Natural killer cell (primary cell): ENCODE results near the gene ZNF366. TPM values are rescaled to one million over a fixed set of nuclear protein-coding genes. Genes with fewer than 3 reads are reported as not detected.

Experiments
- ATAC-seq, 3 donors: fragments of 150-1000 bp in 2 of 3; fragments of 200-7000 bp in 1 of 3; cut with Tn5 transposase; 1 replicate in 1 of 3; 2 replicates in 2 of 3; pipeline ENCODE4 v1.10.0; 2021; ENCODE audit warnings: mild to moderate bottlenecking in 2 of 3, moderate library complexity in 2 of 3
- DNase-seq, 2 donors: peaks; one replicate each; pipeline versions ENCODE4 v3.0.0 to v3.0.0-alpha.2; 2013 to 2021; ENCODE audit warnings: mixed read lengths in 1 of 2
- H3K27ac ChIP-seq: one replicate; pipeline ENCODE4 v1.5.1; 2013; ENCODE audit warnings: mild to moderate bottlenecking, low read length
- H3K27me3 ChIP-seq: one replicate; pipeline ENCODE4 v1.6.1; 2013; ENCODE audit warnings: low read length; ENCODE audit not compliant: control insufficient read depth, insufficient read depth
- H3K36me3 ChIP-seq: one replicate; pipeline ENCODE4 v1.6.1; 2013; ENCODE audit warnings: low read length; ENCODE audit not compliant: control insufficient read depth, insufficient read depth
- H3K4me1 ChIP-seq: one replicate; pipeline ENCODE4 v1.6.1; 2013; ENCODE audit warnings: low read length; ENCODE audit not compliant: control insufficient read depth, insufficient read depth
- H3K4me3 ChIP-seq: one replicate; pipeline ENCODE4 v1.5.1; 2013; ENCODE audit warnings: low read length
- H3K9me3 ChIP-seq: one replicate; pipeline ENCODE4 v1.6.1; 2013; ENCODE audit warnings: low read length; ENCODE audit not compliant: control insufficient read depth, insufficient read depth
- H3K27ac Mint-ChIP-seq, 2 donors: one replicate each; pipeline ENCODE4 v1.8.0; 2022; ENCODE audit warnings: mild to moderate bottlenecking in 2 of 2, mixed read lengths in 2 of 2, moderate library complexity in 1 of 2
- H3K27me3 Mint-ChIP-seq, 2 donors: one replicate each; pipeline ENCODE4 v1.8.0; 2022; ENCODE audit warnings: low read depth in 2 of 2, mixed read lengths in 2 of 2
- H3K36me3 Mint-ChIP-seq: one replicate; pipeline ENCODE4 v1.8.0; 2022; ENCODE audit warnings: mixed read lengths
- H3K4me1 Mint-ChIP-seq, 2 donors: one replicate each; pipeline ENCODE4 v1.8.0; 2022; ENCODE audit warnings: mixed read lengths in 2 of 2
- H3K4me3 Mint-ChIP-seq: one replicate; pipeline ENCODE4 v1.8.0; 2022; ENCODE audit warnings: mild to moderate bottlenecking, moderate library complexity, mixed read lengths
- H3K9me3 Mint-ChIP-seq, 2 donors: one replicate each; pipeline ENCODE4 v1.8.0; 2022; ENCODE audit warnings: mixed read lengths in 2 of 2
- WGBS: methylation state at CpG from one replicate; pipeline ENCODE4 v1.1.7; 2013; ENCODE audit warnings: missing lambda C conversion rate; ENCODE audit not compliant: insufficient coverage; 5-methylcytosine and 5-hydroxymethylcytosine counted together
- intact Hi-C: fragments of 100-400 bp; cut with micrococcal nuclease; formaldehyde crosslinking; loops from one replicate; pipeline ENCODE4 v1.14.2; 2022
- total RNA-seq, 4 donors: library from RNA; stranded (reverse); fragments of 120-200 nt in 1 of 4; gene quantifications; one replicate each; pipeline versions ENCODE4 v1.2.3 to v1.2.4, GENCODE V29; 2013 to 2022
- TF ChIP-seq, protein P1 (sequence below): fragments of 200-600 bp; IDR thresholded peaks from one replicate; pipeline ENCODE4 v1.8.0; 2022; ENCODE audit warnings: antibody characterized with exemption

Gene ZNF366
- total RNA-seq, 3 donors from 2014 or later (not counting 1 experiment from before 2014, with no cell fraction given) = 0.54 TPM; not detected in 2

GRCh38 chr5:72402959-72403628, 104.1 kb downstream of the ZNF366 start:
- ATAC-seq (no peak), DNase-seq (no peak)
- Histone ChIP-seq H3K27me3 (no peaks in the 10 kb centered on the region), H3K36me3 (no peaks in the 10 kb centered on the region), H3K27ac (no peak overlapping the region), H3K4me1 (no peaks in the 10 kb centered on the region), H3K9me3 (peaks cover 19% of the 10 kb centered on the region), H3K4me3 (no peak overlapping the region)
- H3K4me1 Mint-ChIP-seq = no peaks in the 10 kb centered on the region
- intact Hi-C loops = no loop called here
- peaks cover 0 to 9% of the 10 kb centered on the region in 2 donors for H3K27me3 Mint-ChIP-seq
- WGBS = 79% methylated on average over 4 of the region's 4 CpGs
- TF ChIP-seq, protein P1, sequence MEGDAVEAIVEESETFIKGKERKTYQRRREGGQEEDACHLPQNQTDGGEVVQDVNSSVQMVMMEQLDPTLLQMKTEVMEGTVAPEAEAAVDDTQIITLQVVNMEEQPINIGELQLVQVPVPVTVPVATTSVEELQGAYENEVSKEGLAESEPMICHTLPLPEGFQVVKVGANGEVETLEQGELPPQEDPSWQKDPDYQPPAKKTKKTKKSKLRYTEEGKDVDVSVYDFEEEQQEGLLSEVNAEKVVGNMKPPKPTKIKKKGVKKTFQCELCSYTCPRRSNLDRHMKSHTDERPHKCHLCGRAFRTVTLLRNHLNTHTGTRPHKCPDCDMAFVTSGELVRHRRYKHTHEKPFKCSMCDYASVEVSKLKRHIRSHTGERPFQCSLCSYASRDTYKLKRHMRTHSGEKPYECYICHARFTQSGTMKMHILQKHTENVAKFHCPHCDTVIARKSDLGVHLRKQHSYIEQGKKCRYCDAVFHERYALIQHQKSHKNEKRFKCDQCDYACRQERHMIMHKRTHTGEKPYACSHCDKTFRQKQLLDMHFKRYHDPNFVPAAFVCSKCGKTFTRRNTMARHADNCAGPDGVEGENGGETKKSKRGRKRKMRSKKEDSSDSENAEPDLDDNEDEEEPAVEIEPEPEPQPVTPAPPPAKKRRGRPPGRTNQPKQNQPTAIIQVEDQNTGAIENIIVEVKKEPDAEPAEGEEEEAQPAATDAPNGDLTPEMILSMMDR = no peak
- peaks cover 0 to 2% of the 10 kb centered on the region in 2 donors for H3K9me3 Mint-ChIP-seq
- no peak overlapping the region for H3K27ac Mint-ChIP-seq
- H3K36me3 Mint-ChIP-seq = peaks cover 8% of the 10 kb centered on the region
- H3K4me3 Mint-ChIP-seq = no peak overlapping the region

DNA sequence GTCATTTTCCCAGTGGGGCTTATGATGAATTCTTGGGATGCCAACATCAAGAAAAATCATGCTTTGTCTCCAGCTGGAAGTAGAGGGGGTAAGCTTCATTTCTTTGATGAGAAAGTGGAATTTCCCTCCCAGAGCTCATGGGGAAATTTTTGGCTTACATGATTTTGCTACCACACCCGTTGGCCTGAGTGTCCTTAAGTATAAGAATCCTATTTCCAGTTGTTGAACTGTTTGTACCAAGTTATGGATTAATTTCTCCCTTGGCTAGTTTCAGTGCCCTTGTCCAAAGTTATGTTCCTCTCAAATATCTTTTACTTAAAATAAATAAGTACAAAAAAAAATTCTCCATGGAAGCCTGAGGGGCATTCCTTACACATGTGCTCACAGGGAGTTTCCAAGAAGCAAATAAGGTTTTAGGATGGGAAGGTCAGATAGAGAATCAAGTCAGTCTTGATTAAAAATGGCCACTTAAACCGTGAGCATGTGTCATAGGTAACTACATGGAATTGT, 104.8 kb downstream of the ZNF366 start:
- Mint-ChIP-seq H3K27ac (no peak overlapping the region), H3K9me3 (peaks cover 0 to 2% of the 10 kb centered on the region in 2 donors), H3K4me1 (no peaks in the 10 kb centered on the region), H3K27me3 (peaks cover 0 to 12% of the 10 kb centered on the region in 2 donors), H3K4me3 (no peak overlapping the region), H3K36me3 (peaks cover 8% of the 10 kb centered on the region)
- Histone ChIP-seq H3K36me3 (no peaks in the 10 kb centered on the region), H3K27me3 (no peaks in the 10 kb centered on the region), H3K4me1 (no peaks in the 10 kb centered on the region), H3K27ac (no peak overlapping the region), H3K4me3 (no peak overlapping the region), H3K9me3 (peaks cover 19% of the 10 kb centered on the region)
- ATAC-seq (no peak), DNase-seq (no peak)
- TF ChIP-seq, protein P1 = no peak
- intact Hi-C loops = no loop called here
- WGBS = 89% methylated on average over 2 of the region's 2 CpGs

DNA sequence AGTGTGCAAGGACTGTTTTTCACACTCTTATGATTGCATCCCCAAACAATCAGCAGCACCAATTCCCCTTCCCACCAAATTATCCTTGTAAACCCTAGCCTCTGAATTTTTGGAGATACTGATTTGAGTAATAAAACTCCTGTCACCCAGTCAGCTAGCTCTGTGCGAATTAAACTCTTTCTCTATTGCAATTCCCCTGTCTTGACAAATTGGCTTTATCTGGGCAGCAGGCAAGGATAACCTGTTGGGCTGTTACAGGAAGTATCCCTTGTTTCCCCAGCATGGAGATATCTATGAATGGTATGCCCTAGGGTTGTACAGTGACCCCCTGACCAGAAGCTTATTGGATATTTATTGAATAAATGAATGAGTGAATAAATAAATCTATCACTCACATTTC, 106.3 kb downstream of the ZNF366 start:
- intact Hi-C loops = no loop called here
- Mint-ChIP-seq H3K36me3 (peaks cover 8% of the 10 kb centered on the region), H3K9me3 (peaks cover 0 to 2% of the 10 kb centered on the region in 2 donors), H3K4me1 (no peaks in the 10 kb centered on the region), H3K27ac (no peak overlapping the region), H3K27me3 (peaks cover 0 to 12% of the 10 kb centered on the region in 2 donors), H3K4me3 (no peak overlapping the region)
- H3K9me3 ChIP-seq = peaks cover 19% of the 10 kb centered on the region
- H3K4me3 ChIP-seq = no peak overlapping the region
- no CpG with 5 or more reads among the region's 1 CpG for WGBS
- ATAC-seq (no peak), DNase-seq (no peak)
- no peaks in the 10 kb centered on the region for H3K36me3 ChIP-seq
- no peak overlapping the region for H3K27ac ChIP-seq
- TF ChIP-seq, protein P1 = no peak
- no peaks in the 10 kb centered on the region for H3K4me1 ChIP-seq
- no peaks in the 10 kb centered on the region for H3K27me3 ChIP-seq
